Neuron (in vitro differentiated cells): Measurements from ENCODE around the gene ITPR3.

Experiments
- H2AFZ ChIP-seq: one replicate; pipeline ENCODE4 v1.6.1; 2013; ENCODE audit warnings: low read depth, mild to moderate bottlenecking, inconsistent platforms, low read length, moderate library complexity
- H3K27me3 ChIP-seq: one replicate; pipeline ENCODE4 v1.6.1; 2013; ENCODE audit warnings: low read length; ENCODE audit not compliant: insufficient read depth
- H3K36me3 ChIP-seq: one replicate; pipeline ENCODE4 v1.6.1; 2013; ENCODE audit warnings: low read length; ENCODE audit not compliant: insufficient read depth
- H3K4me1 ChIP-seq: one replicate; pipeline ENCODE4 v1.6.1; 2013; ENCODE audit warnings: low read length; ENCODE audit not compliant: insufficient read depth
- H3K4me3 ChIP-seq: 2 replicates; pipeline ENCODE4 v1.5.1; 2013; ENCODE audit warnings: mild to moderate bottlenecking, low read length, moderate library complexity
- H3K9me3 ChIP-seq: one replicate; pipeline ENCODE4 v1.6.1; 2013; ENCODE audit warnings: low read length

Gene ITPR3

DNA sequence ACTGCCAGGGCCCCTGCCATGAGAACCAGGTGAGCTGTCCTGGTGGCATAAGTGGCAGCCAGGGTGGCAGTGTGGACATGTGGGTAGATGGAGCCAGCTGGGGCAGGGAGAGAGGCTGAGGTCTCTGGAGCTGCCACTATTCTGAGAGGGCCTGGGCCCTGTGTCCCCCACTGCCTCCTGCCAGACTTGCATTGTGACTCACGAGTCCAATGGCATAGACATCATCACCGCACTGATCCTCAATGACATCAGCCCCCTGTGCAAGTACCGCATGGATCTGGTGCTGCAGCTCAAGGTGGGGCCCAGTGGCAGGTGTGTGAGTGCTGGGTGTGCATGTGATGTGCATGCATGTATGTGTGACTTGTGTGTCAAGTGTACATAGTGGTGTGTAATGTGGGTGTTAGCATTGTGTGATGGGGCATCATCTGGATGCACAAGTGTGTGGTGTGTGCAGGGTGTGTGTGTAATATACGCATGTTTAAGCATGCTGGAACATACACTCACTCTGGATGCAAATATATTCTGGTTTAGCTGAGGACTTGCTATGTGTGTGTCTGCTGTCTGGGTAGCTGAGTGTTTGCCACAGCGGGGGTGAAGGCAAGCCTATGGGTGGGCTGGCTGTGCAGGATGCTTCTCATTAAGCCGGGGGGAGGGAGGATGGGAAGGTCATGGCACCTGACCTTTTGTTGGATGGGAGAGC is 65.3 kb downstream of the ITPR3 start:
- Histone ChIP-seq H3K4me3 (no peak overlapping the region), H3K4me1 (no peaks in the 10 kb centered on the region), H3K27me3 (no peaks in the 10 kb centered on the region), H2AFZ (no peak overlapping the region), H3K36me3 (no peaks in the 10 kb centered on the region), H3K9me3 (no peaks in the 10 kb centered on the region)

DNA sequence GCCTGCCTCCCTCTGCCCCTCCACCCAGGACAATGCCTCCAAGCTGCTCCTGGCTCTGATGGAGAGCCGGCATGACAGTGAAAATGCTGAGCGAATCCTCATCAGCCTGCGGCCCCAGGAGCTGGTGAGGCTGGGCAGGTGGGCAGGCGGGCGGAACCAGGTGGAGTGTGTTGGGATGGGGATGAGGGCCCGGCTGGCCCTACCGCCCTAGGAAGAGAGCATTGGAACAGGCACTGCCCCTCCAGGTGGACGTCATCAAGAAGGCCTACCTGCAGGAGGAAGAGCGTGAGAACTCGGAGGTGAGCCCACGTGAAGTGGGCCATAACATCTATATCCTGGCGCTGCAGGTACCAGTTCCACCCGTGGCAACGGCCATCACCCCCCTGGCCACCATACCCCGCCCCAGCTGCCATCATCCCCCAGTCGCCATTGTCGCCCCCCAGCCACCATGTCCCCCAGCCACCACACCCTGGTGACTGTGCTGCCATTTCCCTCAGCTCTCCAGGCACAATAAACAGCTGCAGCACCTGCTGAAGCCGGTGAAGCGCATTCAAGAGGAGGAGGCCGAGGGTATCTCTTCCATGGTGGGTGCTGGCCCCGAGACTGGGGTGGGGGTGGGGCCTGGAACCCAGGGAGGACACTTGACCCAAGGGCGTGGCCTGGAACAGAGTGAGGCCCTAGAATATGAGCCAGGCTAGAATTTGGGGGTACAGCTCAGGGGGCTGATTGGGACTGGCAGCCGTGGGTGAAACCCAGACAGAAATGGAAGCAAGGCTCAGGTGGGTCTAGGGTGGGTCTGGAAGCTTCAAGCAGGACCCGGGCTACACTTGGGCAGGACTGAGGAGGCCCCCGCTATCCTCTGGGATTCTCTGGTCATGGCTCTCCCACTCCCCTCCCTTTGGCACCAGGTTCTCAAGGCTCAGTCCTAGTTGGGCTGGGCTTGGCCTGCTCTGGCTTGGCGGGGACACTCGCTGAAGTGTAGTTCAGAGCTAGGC is 66.2 kb downstream of the ITPR3 start:
- H3K4me1 ChIP-seq: no peaks in the 10 kb centered on the region
- H3K27me3 ChIP-seq: no peaks in the 10 kb centered on the region
- H3K36me3 ChIP-seq: no peaks in the 10 kb centered on the region
- H2AFZ ChIP-seq: no peak overlapping the region
- no peak overlapping the region for H3K4me3 ChIP-seq
- H3K9me3 ChIP-seq: no peaks in the 10 kb centered on the region

DNA sequence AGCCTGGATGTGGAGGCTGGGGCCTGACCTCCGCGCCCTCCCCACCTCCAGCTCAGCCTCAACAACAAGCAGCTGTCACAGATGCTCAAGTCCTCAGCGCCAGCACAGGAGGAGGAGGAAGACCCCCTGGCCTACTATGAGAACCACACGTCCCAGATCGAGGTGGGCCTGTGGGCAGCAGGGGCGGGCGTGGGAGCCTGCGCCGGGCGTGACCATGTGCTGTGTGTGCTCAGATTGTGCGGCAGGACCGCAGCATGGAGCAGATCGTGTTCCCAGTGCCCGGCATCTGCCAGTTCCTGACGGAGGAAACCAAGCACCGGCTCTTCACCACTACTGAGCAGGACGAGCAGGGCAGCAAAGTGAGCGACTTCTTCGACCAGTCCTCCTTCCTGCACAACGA is 66.9 kb downstream of the ITPR3 start:
- H3K36me3 ChIP-seq: no peaks in the 10 kb centered on the region
- no peaks in the 10 kb centered on the region for H3K27me3 ChIP-seq
- no peaks in the 10 kb centered on the region for H3K4me1 ChIP-seq
- H3K9me3 ChIP-seq: no peaks in the 10 kb centered on the region
- no peak overlapping the region for H3K4me3 ChIP-seq
- no peak overlapping the region for H2AFZ ChIP-seq

DNA sequence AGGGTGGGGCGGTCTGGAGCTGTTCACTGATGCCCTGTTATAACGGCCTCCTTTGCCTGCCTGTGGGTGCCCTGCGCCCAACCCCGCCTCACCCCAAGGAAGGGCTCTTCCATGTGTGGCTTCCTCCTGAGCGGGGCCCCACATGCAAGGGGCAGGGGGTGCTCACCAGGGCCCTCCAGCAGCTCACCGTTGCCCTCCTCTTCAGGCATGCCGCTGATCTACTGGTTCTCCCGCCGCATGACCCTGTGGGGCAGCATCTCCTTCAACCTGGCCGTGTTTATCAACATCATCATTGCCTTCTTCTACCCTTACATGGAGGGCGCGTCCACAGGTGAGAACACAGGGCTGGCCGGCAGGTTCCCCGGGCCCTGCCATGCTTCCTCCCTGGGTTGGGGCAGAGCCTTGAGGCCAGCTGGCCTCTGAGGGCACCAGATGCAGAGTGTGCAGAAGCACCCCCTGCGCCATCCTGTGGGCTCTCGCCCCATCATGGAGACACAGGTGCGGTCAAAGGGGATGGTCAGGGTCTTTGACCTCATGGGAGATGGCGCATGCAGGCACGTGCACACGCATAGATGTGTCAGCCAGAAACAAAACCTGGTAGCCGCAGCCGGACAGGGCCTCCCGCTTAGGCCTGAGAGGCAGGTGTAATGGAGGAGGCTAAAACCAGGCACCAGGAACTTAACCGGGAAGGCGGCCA is 67.5 kb downstream of the ITPR3 start:
- Histone ChIP-seq H3K27me3 (no peaks in the 10 kb centered on the region), H3K9me3 (no peaks in the 10 kb centered on the region), H3K4me3 (no peak overlapping the region), H2AFZ (no peak overlapping the region), H3K36me3 (no peaks in the 10 kb centered on the region), H3K4me1 (no peaks in the 10 kb centered on the region)

DNA sequence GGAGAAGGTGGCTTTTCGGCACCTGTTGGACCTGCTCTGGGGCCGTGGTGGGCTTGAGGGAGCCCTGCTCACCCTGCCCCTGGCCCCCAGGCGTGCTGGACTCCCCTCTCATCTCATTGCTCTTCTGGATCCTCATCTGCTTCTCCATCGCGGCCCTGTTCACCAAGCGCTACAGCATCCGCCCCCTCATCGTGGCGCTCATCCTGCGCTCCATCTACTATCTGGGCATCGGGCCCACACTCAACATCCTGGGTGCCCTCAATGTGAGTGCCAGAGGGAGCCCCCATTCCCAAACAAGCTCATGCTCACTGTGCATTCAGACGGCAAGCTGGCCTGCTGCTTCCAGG is 68.0 kb downstream of the ITPR3 start:
- Histone ChIP-seq H3K9me3 (no peaks in the 10 kb centered on the region), H3K4me1 (no peaks in the 10 kb centered on the region), H3K27me3 (no peaks in the 10 kb centered on the region), H3K36me3 (no peaks in the 10 kb centered on the region), H2AFZ (no peak overlapping the region), H3K4me3 (no peak overlapping the region)

DNA sequence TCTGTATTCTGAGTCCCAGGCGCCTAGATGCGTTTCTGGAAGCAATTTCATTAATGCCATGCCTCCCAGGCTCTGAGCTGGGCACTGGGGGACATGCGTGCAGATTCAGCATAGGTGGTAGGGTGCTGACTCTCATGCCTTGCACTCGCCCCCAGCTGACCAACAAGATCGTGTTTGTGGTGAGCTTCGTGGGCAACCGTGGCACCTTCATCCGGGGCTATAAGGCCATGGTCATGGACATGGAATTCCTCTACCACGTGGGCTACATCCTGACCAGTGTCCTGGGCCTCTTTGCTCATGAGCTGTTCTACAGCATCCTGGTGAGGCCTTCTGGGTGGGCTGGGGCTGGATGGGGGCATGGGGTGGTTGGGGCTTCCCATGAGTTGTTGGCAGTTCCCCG is 68.8 kb downstream of the ITPR3 start:
- Histone ChIP-seq H3K4me3 (no peak overlapping the region), H3K9me3 (no peaks in the 10 kb centered on the region), H3K36me3 (no peaks in the 10 kb centered on the region), H3K27me3 (no peaks in the 10 kb centered on the region), H3K4me1 (no peaks in the 10 kb centered on the region), H2AFZ (no peak overlapping the region)

DNA sequence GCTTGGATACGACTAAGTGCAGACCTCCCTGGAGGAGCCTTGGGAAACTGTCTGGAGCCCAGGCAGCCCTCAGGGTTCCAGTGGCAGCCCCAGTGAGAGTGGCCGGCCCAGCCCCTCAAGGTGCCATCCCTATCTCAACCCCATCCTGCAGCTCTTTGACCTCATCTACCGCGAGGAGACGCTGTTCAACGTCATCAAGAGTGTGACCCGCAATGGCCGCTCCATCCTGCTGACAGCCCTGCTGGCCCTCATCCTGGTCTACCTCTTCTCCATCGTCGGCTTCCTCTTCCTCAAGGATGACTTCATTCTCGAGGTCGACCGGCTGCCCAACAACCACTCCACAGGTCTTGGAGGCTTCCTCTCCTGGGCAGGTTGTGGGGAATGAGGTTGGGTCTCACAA is 69.6 kb downstream of the ITPR3 start:
- Histone ChIP-seq H3K4me1 (no peaks in the 10 kb centered on the region), H2AFZ (no peak overlapping the region), H3K4me3 (no peak overlapping the region), H3K9me3 (no peaks in the 10 kb centered on the region), H3K27me3 (no peaks in the 10 kb centered on the region), H3K36me3 (no peaks in the 10 kb centered on the region)

DNA sequence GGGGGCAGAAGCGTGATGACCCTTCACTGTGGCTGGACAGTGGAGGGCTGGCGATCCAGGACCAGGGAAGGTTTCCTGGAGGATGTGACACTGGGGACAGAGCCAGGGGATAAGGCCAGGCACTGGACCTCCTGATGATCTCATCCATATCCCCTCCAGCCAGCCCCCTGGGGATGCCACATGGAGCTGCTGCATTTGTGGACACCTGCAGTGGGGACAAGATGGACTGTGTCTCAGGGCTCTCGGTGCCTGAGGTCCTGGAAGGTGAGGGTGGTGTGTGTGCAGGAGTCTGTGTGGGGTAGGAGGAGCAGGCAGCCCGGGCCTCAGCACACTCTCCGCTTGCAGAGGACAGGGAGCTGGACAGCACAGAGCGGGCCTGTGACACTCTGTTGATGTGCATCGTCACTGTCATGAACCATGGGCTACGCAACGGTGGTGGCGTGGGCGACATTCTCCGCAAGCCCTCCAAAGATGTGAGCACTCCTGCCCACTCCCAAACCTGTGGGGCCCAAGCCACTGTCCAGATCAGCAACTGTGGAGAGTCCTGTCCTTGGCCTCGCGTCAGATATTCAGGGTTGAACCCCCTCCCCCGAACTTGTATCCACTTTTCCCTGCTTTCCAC is 70.4 kb downstream of the ITPR3 start:
- H3K27me3 ChIP-seq: no peaks in the 10 kb centered on the region
- no peak overlapping the region for H2AFZ ChIP-seq
- no peaks in the 10 kb centered on the region for H3K4me1 ChIP-seq
- H3K9me3 ChIP-seq: no peaks in the 10 kb centered on the region
- no peak overlapping the region for H3K4me3 ChIP-seq
- H3K36me3 ChIP-seq: peaks cover 3% of the 10 kb centered on the region

DNA sequence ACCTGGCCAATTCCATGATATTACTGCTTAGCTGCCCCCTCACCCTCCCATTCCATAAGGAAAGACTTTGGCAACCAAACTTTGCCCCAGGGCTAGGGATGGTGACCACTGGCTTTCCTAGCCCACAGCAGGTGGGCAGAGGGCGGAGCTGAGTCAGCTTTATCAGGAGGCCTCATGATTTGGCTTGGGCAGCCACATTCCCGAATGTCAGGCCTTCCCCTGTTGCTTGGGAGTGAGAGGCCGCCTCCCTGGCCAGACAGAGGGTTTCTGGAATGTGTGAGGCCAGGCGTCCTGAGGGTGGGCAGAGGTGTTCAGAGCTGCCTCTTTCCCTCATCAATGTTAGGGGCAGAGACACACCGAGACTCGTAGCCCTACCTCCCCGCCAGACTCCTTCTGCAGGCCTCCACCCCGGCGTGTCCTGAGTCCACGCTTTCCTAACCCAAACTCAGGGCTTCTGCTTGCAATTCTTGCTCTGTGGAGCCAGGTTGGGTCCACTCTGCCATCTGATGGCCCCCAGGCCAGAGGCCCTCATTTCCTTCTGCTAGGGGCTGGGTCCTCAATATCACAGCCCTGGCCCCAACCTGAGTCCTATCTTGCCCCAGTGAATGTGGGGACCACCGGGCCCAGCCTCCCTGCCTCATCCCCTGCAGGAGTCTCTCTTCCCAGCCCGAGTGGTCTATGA is 71.1 kb downstream of the ITPR3 start:
- Histone ChIP-seq H3K27me3 (no peaks in the 10 kb centered on the region), H3K4me1 (no peaks in the 10 kb centered on the region), H3K4me3 (no peak overlapping the region)

DNA sequence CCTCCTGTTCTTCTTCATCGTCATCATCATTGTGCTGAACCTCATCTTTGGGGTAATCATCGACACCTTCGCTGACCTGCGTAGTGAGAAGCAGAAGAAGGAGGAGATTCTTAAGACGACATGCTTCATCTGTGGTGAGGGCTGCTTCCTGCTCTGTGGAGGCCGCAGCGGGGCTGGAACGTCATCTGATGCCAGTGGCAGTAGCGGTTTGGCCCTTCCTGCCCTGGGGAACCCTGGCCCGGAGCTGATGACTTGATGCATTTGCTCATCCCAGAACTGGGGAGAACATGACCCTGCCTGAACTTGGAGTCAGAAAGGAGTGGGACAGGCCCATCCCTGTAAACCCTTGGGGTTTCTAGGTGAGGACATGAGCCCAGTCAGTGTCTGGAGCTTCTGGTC is 71.6 kb downstream of the ITPR3 start:
- no peaks in the 10 kb centered on the region for H3K9me3 ChIP-seq
- no peak overlapping the region for H3K4me3 ChIP-seq
- H2AFZ ChIP-seq: no peak overlapping the region
- H3K36me3 ChIP-seq: peaks cover 15% of the 10 kb centered on the region
- no peaks in the 10 kb centered on the region for H3K27me3 ChIP-seq
- H3K4me1 ChIP-seq: no peaks in the 10 kb centered on the region

More for the DNA sequence above, 71.1 kb downstream of the ITPR3 start:
- Histone ChIP-seq H3K36me3 (peaks cover 9% of the 10 kb centered on the region), H3K9me3 (no peaks in the 10 kb centered on the region), H2AFZ (no peak overlapping the region)

DNA sequence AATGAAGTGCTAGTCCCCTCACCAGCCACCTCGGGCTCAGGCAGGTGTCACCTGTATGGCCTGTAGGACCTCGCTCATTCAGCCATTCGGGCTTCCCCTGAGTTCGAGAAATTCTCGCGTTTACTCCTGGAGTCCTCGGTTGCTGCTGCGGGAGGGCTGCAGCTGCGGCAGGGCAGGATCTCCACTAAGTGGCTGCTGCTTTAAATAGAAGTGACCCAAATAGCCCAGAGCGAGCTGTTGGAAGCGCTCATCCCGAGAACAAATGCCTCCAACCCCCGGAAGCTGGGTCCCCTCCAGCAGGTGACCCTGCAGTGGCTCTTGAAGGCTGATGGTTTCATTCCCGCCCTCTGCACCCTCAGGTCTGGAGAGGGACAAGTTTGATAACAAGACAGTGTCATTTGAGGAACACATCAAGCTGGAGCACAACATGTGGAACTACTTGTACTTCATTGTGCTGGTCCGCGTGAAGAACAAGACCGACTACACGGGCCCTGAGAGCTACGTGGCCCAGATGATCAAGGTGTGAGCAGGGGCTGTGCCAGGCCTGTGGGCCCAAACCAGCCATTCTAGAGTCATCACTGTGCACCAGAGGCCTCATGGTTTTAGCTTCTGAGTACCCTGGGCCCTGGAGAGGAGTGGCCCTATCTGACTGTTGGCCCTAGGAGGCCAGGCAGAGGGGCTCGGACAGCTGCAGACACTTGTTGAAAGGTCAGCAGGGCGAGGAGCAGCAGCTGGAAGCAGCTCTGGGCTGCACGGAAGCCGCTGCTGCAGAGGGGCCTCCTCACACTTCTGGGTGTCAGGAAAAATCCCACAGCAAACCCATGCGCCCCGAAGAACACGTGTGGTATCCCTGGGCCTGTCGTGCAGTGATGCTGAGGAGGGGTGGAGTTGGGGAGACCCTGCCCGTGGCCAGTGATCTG is 72.3 kb downstream of the ITPR3 start:
- H3K4me3 ChIP-seq: no peak overlapping the region
- H3K4me1 ChIP-seq: no peaks in the 10 kb centered on the region
- no peak overlapping the region for H2AFZ ChIP-seq
- peaks cover 22% of the 10 kb centered on the region for H3K36me3 ChIP-seq
- no peaks in the 10 kb centered on the region for H3K27me3 ChIP-seq
- no peaks in the 10 kb centered on the region for H3K9me3 ChIP-seq
